Raji (cell line): ENCODE measurements around the gene GBE1.

Source experiments
- POLR2A ChIP-seq: IDR thresholded peaks from 2 replicates; pipeline ENCODE4 v1.6.1; 2011; ENCODE audit warnings: low read depth, low read length, control low read depth; ENCODE audit not compliant: insufficient read depth

GBE1 gene

GRCh38 chr3:81760924-81761903 lies at the start of gene GBE1:
Gene GBE1 (minus strand): TSS chr3:81761645. CDS start chr3:81761517, 128 bp downstream.
- TF ChIP-seq POLR2A = peak; percentile 89

DNA sequence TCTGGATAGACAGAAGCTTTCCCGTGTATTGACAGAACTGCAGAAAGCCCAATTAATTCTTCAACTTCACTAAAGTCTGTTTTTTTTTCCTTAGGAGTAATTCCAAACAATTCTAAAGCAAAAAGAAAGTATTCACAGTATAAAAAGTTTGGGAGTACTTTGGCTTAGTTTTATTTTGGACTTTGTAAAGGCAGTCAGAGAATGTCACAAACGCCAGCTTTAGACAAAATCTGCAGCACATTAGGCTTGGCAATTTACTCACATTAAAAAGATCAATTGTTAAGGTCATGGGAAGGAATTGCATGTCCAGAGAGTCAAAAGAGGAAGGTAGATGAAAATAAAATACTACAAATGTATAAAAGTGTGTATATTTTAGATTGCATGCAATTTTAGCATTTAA lies 47.5 kb upstream of the GBE1 start:
- TF ChIP-seq POLR2A = no peak

DNA sequence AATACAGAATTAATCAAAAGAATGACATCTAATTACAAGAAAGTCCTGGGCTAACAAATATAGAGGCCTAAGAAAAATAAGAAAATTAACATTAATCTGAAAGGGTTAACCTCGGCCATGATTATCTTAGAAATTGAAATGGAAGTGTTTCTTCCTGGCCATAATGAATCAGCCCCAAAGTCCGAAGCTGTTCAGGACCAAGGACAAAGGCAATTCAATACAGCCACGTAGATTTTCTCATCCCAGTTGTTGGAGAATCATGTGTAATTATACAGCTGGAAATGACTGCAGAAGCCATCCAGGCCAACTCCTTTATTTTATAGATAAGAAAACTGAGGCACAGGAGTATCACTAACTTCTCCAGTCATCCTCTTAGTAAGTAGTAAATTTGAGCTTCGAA lies 38.0 kb upstream of the GBE1 start:
- TF ChIP-seq POLR2A = no peak

DNA sequence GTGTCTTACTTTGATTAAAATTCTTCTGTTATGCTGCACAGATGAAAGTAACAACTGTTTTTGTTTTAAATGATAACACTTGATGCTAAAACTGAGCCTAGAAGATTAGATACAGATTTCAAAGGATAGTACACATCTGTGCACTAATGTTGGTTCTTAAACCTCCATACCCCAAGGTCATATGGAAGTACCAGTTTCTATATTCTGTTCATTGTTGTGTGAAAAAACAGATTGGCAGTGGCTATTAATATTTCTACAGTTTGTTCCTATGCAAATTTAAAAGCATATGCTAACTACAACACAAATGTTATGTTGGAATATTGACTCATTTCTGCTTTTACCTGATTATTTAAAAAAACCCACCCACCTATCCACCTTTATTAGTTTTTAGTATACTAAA lies 32.0 kb upstream of the GBE1 start:
- no peak for TF ChIP-seq POLR2A

DNA sequence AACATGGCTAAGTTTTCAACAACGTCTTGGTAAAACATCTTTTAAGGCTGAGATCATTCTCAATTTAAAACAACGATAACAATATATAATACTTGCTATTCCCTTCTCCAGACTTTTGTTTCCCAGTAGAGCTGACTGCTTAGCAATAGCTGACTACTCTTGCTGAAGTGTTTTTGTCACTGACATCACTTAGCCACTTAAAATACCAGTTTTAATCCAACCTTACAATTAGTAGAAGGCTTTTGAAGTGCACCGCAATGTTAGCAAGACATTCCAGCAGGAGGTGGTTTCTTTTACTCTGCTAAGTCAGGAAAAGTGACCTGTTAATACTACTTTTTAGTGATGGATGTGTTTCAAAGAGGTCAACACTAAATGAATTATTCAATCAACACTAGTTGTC lies 28.7 kb upstream of the GBE1 start:
- TF ChIP-seq POLR2A = no peak

- no peak for TF ChIP-seq POLR2A
Measured at GRCh38 chr3:81789691-81790090, 28.2 kb upstream of the GBE1 start.

GRCh38 chr3:81788610-81789009 lies 27.2 kb upstream of the GBE1 start:
- no peak for TF ChIP-seq POLR2A

- no peak for TF ChIP-seq POLR2A
Measured at GRCh38 chr3:81788044-81788443, 26.6 kb upstream of the GBE1 start.

GRCh38 chr3:81782585-81782984 lies 21.1 kb upstream of the GBE1 start:
- no peak for TF ChIP-seq POLR2A

- TF ChIP-seq POLR2A = no peak
Measured at GRCh38 chr3:81778678-81779182, 17.3 kb upstream of the GBE1 start.

GRCh38 chr3:81776643-81777042 lies 15.2 kb upstream of the GBE1 start:
- no peak for TF ChIP-seq POLR2A

- no peak for TF ChIP-seq POLR2A
Measured at GRCh38 chr3:81770710-81771109, 9.3 kb upstream of the GBE1 start.

DNA sequence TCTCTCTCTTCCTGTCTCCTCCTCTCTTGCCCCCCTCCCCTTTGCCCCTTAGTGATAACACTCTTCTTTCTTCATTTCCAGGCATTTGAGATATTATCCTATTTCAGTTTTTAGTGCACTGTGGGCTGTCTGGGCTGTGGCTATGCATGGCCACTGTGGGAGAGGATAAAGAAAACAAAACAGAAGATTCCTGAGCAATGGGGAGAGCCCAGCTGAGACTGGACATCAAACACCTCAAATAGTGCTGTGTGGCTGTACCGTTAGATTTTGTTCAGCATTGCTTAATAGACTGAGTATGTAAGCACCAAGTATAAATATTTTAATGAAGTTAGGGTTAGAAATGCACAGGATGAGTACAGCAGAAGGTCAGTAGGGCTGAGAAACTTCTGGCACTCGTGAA lies 7.9 kb upstream of the GBE1 start:
- TF ChIP-seq POLR2A = no peak

DNA sequence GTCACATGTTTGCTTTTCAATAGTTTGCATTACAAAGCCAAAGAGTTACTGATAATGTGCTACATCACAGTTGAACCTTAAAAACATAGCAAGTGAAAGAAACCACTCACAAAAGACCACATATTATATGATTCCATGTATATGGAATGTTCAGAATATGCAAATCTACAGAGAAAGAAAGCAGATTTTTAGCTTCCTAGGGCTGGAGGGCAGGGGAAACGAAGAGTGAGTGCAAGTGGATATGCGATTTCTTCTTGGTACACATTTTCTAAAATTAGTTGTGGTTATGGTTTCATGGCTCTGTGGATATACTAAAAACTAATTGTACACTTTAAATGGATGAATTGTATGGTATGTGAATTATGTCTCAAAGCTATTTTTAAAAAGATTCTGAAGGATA lies 4.0 kb upstream of the GBE1 start:
- no peak for TF ChIP-seq POLR2A

GRCh38 chr3:81764665-81765064 lies 3.2 kb upstream of the GBE1 start:
- TF ChIP-seq POLR2A = no peak

DNA sequence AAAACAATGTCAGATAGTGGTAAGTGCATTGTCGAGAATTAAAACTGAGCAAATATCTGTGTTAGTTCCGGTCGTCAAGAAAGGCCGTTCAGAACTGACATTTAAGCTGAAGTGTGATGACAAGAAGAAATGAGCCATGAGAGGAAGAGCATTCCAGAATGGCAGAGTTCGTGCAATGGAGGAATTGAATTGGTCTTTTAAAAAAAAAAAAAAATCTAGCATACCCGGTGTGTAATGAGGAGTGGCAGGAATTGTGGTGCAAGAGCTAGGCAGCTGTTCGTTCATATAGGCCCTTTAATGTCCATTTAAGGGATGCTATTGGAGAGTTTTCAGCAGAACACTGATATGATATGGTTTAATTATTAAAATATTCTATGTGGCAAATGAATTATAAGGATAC lies 2.6 kb upstream of the GBE1 start:
- no peak for TF ChIP-seq POLR2A
